PC-3 (cell line): ENCODE data around the gene AGPAT3. TPM values are rescaled to one million over a fixed set of nuclear protein-coding genes. Genes with fewer than 3 reads are reported as not detected.

Source experiments
- ATAC-seq: fragments of 200-7000 bp; cut with Tn5 transposase; 2 replicates; pipeline ENCODE4 v1.9.1; 2020; ENCODE audit warnings: mild to moderate bottlenecking, moderate library complexity
- BruUV-seq: library from RNA; stranded (reverse); fragments of 400-500 nt; replicated peaks from 2 replicates; lab custom pipeline; 2021; lab: Mats Ljungman, UMichigan
- CTCF ChIA-PET: fragments of 300-600 bp; sonication (Branson Sonifier 250); formaldehyde crosslinking; loops from one replicate; lab custom pipeline; 2022; ENCODE audit warnings: antibody characterized with exemption; lab: Charles Lee
- POLR2A ChIA-PET: fragments of 300-600 bp; sonication (Branson Sonifier 250); formaldehyde crosslinking; loops from one replicate; lab custom pipeline; 2022; ENCODE audit warnings: antibody characterized with exemption; ENCODE audit not compliant: unreplicated experiment; lab: Charles Lee
- DNase-seq: peaks from one replicate; pipeline ENCODE4 v3.0.0-alpha.2; 2015
- H2AFZ ChIP-seq: fragments of 300-600 bp; sonication (generic); 2 replicates; pipeline ENCODE4 v1.6.0; 2016; ENCODE audit warnings: antibody characterized with exemption, low read length
- H3F3A ChIP-seq: fragments of 300-600 bp; sonication (generic); one replicate; pipeline ENCODE4 v1.6.0; 2017; ENCODE audit warnings: antibody characterized with exemption, low read length, control low read depth, mild to moderate bottlenecking; ENCODE audit not compliant: unreplicated experiment
- H3K27ac ChIP-seq: fragments of 300-600 bp; sonication (generic); 2 replicates; pipeline ENCODE4 v1.5.1; 2016; ENCODE audit warnings: mild to moderate bottlenecking, low read length
- H3K27me3 ChIP-seq: fragments of 300-600 bp; sonication (generic); 2 replicates; pipeline ENCODE4 v1.6.1; 2016; ENCODE audit warnings: low read length, mixed read lengths
- H3K36me3 ChIP-seq: fragments of 300-600 bp; sonication (generic); 2 replicates; pipeline ENCODE4 v1.6.1; 2016; ENCODE audit warnings: low read depth, mixed run types, low read length, mixed read lengths
- H3K4me1 ChIP-seq: fragments of 300-600 bp; sonication (generic); 2 replicates; pipeline ENCODE4 v1.5.1; 2016; ENCODE audit warnings: low read length; ENCODE audit not compliant: insufficient read depth
- H3K4me2 ChIP-seq: fragments of 300-600 bp; sonication (generic); 2 replicates; pipeline ENCODE4 v1.6.0; 2016; ENCODE audit warnings: low read length
- H3K4me3 ChIP-seq: fragments of 300-600 bp; sonication (generic); 2 replicates; pipeline ENCODE4 v1.5.1; 2016; ENCODE audit warnings: mild to moderate bottlenecking, low read length, mixed read lengths
- H3K79me2 ChIP-seq: fragments of 300-600 bp; sonication (generic); 2 replicates; pipeline ENCODE4 v1.6.1; 2017; ENCODE audit warnings: low read length, mixed read lengths
- H3K9ac ChIP-seq: fragments of 300-600 bp; sonication (generic); 2 replicates; pipeline ENCODE4 v1.6.0; 2016; ENCODE audit warnings: mild to moderate bottlenecking, low read length
- H3K9me2 ChIP-seq: fragments of 300-600 bp; sonication (generic); replicated peaks from 2 replicates; pipeline ENCODE4 v1.6.1; 2016; ENCODE audit warnings: mixed run types, low read length, mixed read lengths
- H3K9me3 ChIP-seq: fragments of 300-600 bp; sonication (generic); 2 replicates; pipeline ENCODE4 v1.6.1; 2016; ENCODE audit warnings: low read length, mixed read lengths
- H4K20me1 ChIP-seq: fragments of 300-600 bp; sonication (generic); 2 replicates; pipeline ENCODE4 v1.6.1; 2016; ENCODE audit warnings: low read length, mixed read lengths
- EZH2 ChIP-seq: fragments of 300-600 bp; sonication (generic); IDR thresholded peaks from one replicate; pipeline ENCODE4 v1.6.1; 2017; ENCODE audit warnings: antibody characterized with exemption, mild to moderate bottlenecking, low read length; ENCODE audit not compliant: unreplicated experiment
- EZH2phosphoT487 ChIP-seq: fragments of 300-600 bp; sonication (generic); IDR thresholded peaks from 2 replicates; pipeline ENCODE4 v1.6.1; 2018; ENCODE audit warnings: mild to moderate bottlenecking, antibody characterized with exemption, low read length, borderline replicate concordance
- intact Hi-C: fragments of 100-400 bp; cut with micrococcal nuclease; formaldehyde crosslinking; loops from 2 replicates; pipeline ENCODE4 v1.9.0; 2023
- total RNA-seq: library from RNA; depleted of rRNA; stranded (reverse); fragments of >200 nt; gene quantifications from 2 replicates; pipeline ENCODE4 v1.2.3, GENCODE V29; 2014
- TF ChIP-seq, protein P1 (sequence below): fragments of 300-600 bp; sonication (generic); conservative IDR thresholded peaks from 2 replicates; pipeline ENCODE4 v1.5.1; 2017; ENCODE audit warnings: antibody characterized with exemption, low read depth, mild to moderate bottlenecking, low read length

Gene AGPAT3
- total RNA-seq, 1 experiment from 2014 or later = 76.1 TPM

DNA sequence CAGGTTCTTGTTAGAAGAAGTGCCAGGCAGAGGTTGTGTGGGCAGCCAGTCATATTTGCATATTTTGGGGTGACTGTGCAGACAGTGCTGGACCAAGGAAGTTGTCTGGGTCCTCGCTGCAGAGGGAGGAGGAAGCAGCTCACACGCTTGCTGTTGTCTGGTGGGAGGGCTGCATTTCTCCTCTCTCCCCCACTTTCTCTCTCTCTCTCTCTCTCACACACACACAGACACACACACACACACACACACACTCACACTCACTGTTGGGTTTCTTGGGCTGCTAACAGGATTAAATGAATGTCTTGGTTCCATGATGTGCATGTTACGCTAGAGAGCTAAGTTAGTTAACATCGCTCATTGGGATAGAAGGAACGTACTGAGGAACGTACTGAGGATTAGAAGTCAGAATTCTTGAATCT, 72.9 kb downstream of the AGPAT3 start:
- H3K9ac ChIP-seq = no peak overlapping the region
- ATAC-seq = no peak
- H3K27me3 ChIP-seq = no peaks in the 10 kb centered on the region
- no peaks in the 10 kb centered on the region for H3K4me1 ChIP-seq
- ChIA-PET POLR2A (no interaction called here), CTCF (interaction anchor here (0.7 kb wide), 1 partner anchor 70 kb away, joined by 3 read pairs; no protein-coding TSS in a partner anchor)
- no peak for DNase-seq
- no peak overlapping the region for H2AFZ ChIP-seq
- H3K36me3 ChIP-seq = no peaks in the 10 kb centered on the region; the same call in 1 of the 2 replicates
- TF ChIP-seq, protein P1, sequence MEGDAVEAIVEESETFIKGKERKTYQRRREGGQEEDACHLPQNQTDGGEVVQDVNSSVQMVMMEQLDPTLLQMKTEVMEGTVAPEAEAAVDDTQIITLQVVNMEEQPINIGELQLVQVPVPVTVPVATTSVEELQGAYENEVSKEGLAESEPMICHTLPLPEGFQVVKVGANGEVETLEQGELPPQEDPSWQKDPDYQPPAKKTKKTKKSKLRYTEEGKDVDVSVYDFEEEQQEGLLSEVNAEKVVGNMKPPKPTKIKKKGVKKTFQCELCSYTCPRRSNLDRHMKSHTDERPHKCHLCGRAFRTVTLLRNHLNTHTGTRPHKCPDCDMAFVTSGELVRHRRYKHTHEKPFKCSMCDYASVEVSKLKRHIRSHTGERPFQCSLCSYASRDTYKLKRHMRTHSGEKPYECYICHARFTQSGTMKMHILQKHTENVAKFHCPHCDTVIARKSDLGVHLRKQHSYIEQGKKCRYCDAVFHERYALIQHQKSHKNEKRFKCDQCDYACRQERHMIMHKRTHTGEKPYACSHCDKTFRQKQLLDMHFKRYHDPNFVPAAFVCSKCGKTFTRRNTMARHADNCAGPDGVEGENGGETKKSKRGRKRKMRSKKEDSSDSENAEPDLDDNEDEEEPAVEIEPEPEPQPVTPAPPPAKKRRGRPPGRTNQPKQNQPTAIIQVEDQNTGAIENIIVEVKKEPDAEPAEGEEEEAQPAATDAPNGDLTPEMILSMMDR = no peak
- TF ChIP-seq EZH2phosphoT487 = no peak
- no peak for TF ChIP-seq EZH2
- H4K20me1 ChIP-seq = no peaks in the 10 kb centered on the region
- H3K9me3 ChIP-seq = no peaks in the 10 kb centered on the region
- no peak overlapping the region for H3K27ac ChIP-seq
- intact Hi-C loops = loop anchor here (5.0 kb wide), 1 partner anchor 126 kb away; no protein-coding TSS in a partner anchor
- no TSS peak for BruUV-seq
- H3K79me2 ChIP-seq = no peaks in the 10 kb centered on the region
- H3F3A ChIP-seq = no peaks in the 10 kb centered on the region
- H3K4me2 ChIP-seq = no peak overlapping the region
- no peak overlapping the region for H3K4me3 ChIP-seq
- H3K9me2 ChIP-seq = no peaks in the 10 kb centered on the region

DNA sequence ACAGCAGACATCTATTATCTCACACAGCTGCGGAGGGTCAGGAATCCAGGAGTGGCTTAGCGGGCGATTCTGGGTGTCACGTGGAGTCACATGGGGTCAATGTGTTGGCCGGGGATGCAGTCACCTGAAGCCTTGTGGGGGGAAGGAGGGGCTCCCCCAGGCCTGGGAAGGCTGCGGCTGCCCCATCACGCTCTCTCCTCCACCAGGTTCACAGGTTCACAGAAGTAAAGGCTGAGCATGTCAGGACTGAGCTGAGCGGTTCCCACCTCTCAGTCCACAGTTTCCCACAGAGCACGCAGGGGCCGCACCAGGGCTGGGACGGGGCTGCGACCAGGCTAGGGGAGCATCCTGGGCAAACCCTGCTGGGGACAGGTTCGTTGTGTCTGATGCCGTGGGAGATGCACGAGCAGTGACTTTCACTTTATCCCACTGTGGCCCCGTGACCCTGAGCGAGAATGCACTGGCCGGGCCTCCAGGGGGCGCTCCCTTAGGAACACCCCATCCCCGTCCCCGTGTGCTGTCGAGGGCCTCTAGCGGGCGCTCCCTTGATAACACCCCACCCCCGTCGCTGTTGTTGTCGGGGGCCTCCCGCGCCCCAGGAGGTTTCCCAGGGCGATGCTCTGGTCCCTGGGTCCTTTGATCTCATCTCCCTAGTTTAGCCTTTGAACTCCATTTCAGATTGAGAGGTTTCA, 73.9 kb downstream of the AGPAT3 start:
- peak; percentile 64 for DNase-seq
- BruUV-seq = no TSS peak
- H3K4me1 ChIP-seq = no peaks in the 10 kb centered on the region
- CTCF ChIA-PET = no interaction called here
- H3K9me3 ChIP-seq = no peaks in the 10 kb centered on the region
- no peaks in the 10 kb centered on the region for H3K27me3 ChIP-seq
- TF ChIP-seq EZH2 (no peak), EZH2phosphoT487 (no peak)
- TF ChIP-seq, protein P1 = peak; percentile 95
- H4K20me1 ChIP-seq = no peaks in the 10 kb centered on the region
- peak overlapping the region; percentile 77 for H3K4me2 ChIP-seq
- intact Hi-C loops = loop anchor here (5.0 kb wide), 1 partner anchor 127 kb away; no protein-coding TSS in a partner anchor
- H3K27ac ChIP-seq = no peak overlapping the region
- H3F3A ChIP-seq = no peaks in the 10 kb centered on the region
- H3K9me2 ChIP-seq = no peaks in the 10 kb centered on the region
- H3K4me3 ChIP-seq = peak overlapping the region; percentile 52
- POLR2A ChIA-PET = no interaction called here
- no peaks in the 10 kb centered on the region for H3K79me2 ChIP-seq
- ATAC-seq = peak; percentile 92
- no peaks in the 10 kb centered on the region; the same call in 1 of the 2 replicates for H3K36me3 ChIP-seq
- peak overlapping the region; percentile 21 for H2AFZ ChIP-seq
- no peak overlapping the region for H3K9ac ChIP-seq
